ENCODE data around the gene GIPC3.

GIPC3 gene

DNA sequence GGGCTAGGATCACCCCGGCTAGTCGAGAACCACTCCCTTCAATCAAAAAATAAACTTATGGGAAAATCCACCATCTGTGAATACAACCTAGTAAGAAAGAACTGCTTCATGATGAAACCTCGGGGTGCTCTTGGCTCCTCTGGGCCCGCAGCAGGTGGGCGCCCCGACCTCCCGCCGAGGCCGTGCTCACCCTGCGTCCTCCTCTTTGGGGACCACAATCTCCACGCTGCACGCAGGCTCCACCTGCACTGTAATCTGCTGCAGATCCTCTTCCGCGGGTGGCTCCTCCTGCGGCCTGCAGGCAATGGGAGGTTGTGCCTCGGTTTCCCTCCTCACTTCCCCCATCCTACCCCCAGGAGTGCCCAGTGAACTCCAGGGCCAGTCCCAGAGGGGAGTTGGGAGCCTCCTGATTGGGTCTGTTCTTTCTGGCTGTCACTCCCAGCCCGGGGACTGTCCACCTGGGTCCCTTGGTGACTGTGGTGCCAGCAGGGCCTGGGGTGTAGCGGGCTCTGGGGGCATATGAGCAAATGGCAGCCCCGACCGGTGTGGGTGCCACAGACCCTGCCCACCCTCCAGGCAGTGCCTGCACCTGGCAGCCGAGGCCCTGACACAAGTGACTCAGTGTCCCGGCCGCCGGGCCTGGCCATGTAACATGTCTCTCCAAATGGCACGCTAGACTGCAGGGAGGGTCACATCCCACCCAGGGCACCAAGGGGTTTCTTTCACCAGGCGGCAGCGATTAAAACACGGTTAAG is 56.4 kb downstream of the GIPC3 start:
- no peak for DNase-seq

DNA sequence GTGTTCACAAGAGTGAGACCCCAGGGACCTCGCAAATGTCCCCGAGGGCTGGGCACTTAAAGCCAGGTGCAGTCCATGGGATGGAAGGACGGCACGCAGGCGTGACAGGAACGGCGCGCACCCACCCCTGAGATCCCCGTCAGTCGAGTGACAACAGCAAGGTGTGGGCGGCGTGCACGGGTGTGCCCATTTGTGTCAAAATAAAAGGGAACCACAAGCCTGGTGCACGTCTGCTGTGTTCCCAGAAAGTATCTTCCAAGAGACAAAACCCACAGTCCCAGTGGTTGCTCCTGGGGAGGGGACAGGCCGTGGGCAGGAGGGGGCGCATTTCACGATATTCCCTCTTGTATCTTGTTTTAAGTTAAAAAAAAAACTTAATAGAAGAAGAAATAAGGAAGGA is 57.0 kb downstream of the GIPC3 start:
- no peak for DNase-seq
